ENCODE results near the gene MSL1.
A peak's percentile ranks its signal among the peaks of the same experiment; 100 is the strongest.

The MSL1 gene

GRCh38 chr17:40091691-40092397 is 29.9 kb upstream of the MSL1 start:
- no peak for TF ChIP-seq CTCF (conservative IDR thresholded peaks at IDR 0.05; ENCODE audit: low read depth)
- CTCF ChIA-PET = interaction anchor here (0.6 kb wide), 1 partner anchor 32 kb away, joined by 3 read pairs; no protein-coding TSS in a partner anchor
- POLR2A ChIA-PET (ENCODE audit: low non-redundant PET) = interaction anchor here (0.8 kb wide), 1 partner anchor 589 kb away, joined by 5 read pairs; no protein-coding TSS in a partner anchor
- H3K27ac ChIP-seq = peak overlapping the region; percentile 98
- no peak for DNase-seq (ENCODE audit: low spot score)

GRCh38 chr17:40092581-40092980 is 29.2 kb upstream of the MSL1 start:
- CTCF ChIA-PET = no interaction called here
- no peak for TF ChIP-seq CTCF (conservative IDR thresholded peaks at IDR 0.05; ENCODE audit: low read depth)
- DNase-seq (ENCODE audit: low spot score) = no peak
- peak overlapping the region; percentile 98 for H3K27ac ChIP-seq
- POLR2A ChIA-PET (ENCODE audit: low non-redundant PET) = interaction anchor here (0.8 kb wide), 1 partner anchor 589 kb away, joined by 5 read pairs; no protein-coding TSS in a partner anchor

- no peak for DNase-seq (ENCODE audit: low spot score)
- no peak for TF ChIP-seq CTCF (conservative IDR thresholded peaks at IDR 0.05; ENCODE audit: low read depth)
- CTCF ChIA-PET = interaction anchor here (0.5 kb wide), 1 partner anchor 24 kb away, joined by 3 read pairs; no protein-coding TSS in a partner anchor
- POLR2A ChIA-PET (ENCODE audit: low non-redundant PET) = interaction anchor here (0.8 kb wide), 1 partner anchor 588 kb away, joined by 5 read pairs; no protein-coding TSS in a partner anchor
- peak overlapping the region; percentile 98 for H3K27ac ChIP-seq
Observed at GRCh38 chr17:40093005-40093579, 28.7 kb upstream of the MSL1 start.

- DNase-seq (ENCODE audit: low spot score) = no peak
- ChIA-PET CTCF (interaction anchor here (0.5 kb wide), 1 partner anchor 25 kb away, joined by 3 read pairs; no protein-coding TSS in a partner anchor), POLR2A (ENCODE audit: low non-redundant PET) (no interaction called here)
- TF ChIP-seq CTCF (conservative IDR thresholded peaks at IDR 0.05; ENCODE audit: low read depth) = no peak
- peak overlapping the region; percentile 98 for H3K27ac ChIP-seq
Observed at GRCh38 chr17:40093580-40094201, 28.1 kb upstream of the MSL1 start.

GRCh38 chr17:40094874-40095273 is 26.9 kb upstream of the MSL1 start:
- POLR2A ChIA-PET (ENCODE audit: low non-redundant PET) = no interaction called here
- no peak for DNase-seq (ENCODE audit: low spot score)
- H3K27ac ChIP-seq = peak overlapping the region; percentile 98
- CTCF ChIA-PET = interaction anchor here (0.7 kb wide), 1 partner anchor 61 kb away, joined by 5 read pairs; no protein-coding TSS in a partner anchor
- TF ChIP-seq CTCF (conservative IDR thresholded peaks at IDR 0.05; ENCODE audit: low read depth) = no peak

GRCh38 chr17:40095351-40095943 is 26.3 kb upstream of the MSL1 start:
- no peak for DNase-seq (ENCODE audit: low spot score)
- POLR2A ChIA-PET (ENCODE audit: low non-redundant PET) = no interaction called here
- H3K27ac ChIP-seq = peak overlapping the region; percentile 98
- TF ChIP-seq CTCF (conservative IDR thresholded peaks at IDR 0.05; ENCODE audit: low read depth) = no peak
- CTCF ChIA-PET = interaction anchor here (0.7 kb wide), 1 partner anchor 60 kb away, joined by 5 read pairs; no protein-coding TSS in a partner anchor

Data from RWPE1 (cell line).